C4-2B (cell line): ENCODE data around the gene PIK3R2.

Source experiments
- ZFX ChIP-seq: fragments of 450-650 bp; IDR thresholded peaks from 2 replicates; pipeline ENCODE4 v1.6.1; 2017
- TF ChIP-seq, protein P1 (sequence below): fragments of 450-650 bp; conservative IDR thresholded peaks from 2 replicates; pipeline ENCODE4 v1.5.1; 2017; ENCODE audit warnings: mild to moderate bottlenecking

DNA sequence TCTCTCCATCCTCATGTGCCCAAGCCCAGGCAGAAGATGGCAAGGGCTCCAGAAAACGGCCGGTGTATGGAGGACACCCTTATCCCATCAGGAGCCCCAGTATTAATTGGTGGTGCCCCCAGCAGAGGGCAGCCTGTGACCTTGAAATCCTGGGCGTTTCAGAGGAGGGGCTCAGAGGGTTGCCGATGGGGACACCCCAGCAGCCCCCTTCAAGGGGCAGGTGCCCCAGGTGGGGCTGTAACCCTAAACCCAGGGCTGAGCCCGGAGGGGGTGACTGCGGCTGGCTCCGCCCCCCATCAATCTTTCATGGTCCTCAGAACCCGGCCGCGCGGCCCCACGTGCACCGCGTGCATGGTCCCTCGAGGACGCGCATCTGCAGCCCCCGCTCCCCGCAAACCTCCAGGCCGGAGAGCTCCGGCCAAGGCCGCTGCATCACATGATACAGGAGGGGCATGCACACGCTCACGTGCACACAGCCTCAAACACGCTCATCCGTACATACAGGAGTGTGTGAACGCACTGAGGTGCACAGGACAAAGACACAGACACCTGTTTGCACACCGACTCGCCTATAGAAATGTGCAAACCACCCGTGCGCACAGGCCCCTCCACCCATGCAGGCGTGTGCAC lies 49.9 kb downstream of the PIK3R2 start:
- TF ChIP-seq, protein P1, sequence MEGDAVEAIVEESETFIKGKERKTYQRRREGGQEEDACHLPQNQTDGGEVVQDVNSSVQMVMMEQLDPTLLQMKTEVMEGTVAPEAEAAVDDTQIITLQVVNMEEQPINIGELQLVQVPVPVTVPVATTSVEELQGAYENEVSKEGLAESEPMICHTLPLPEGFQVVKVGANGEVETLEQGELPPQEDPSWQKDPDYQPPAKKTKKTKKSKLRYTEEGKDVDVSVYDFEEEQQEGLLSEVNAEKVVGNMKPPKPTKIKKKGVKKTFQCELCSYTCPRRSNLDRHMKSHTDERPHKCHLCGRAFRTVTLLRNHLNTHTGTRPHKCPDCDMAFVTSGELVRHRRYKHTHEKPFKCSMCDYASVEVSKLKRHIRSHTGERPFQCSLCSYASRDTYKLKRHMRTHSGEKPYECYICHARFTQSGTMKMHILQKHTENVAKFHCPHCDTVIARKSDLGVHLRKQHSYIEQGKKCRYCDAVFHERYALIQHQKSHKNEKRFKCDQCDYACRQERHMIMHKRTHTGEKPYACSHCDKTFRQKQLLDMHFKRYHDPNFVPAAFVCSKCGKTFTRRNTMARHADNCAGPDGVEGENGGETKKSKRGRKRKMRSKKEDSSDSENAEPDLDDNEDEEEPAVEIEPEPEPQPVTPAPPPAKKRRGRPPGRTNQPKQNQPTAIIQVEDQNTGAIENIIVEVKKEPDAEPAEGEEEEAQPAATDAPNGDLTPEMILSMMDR, result no peak; the same call in 1 of the 2 replicates
- no peak for TF ChIP-seq ZFX
